ENCODE results near the gene E2F1.
A peak's percentile ranks its signal among the peaks of the same experiment; 100 is the strongest.
"Not testable (repeated sequence)": the region's sequence is repeated elsewhere in the genome, so short reads cannot be mapped to it uniquely, and the experiment has no call there.

Gene E2F1

GRCh38 chr20:33710681-33711445 is 24.7 kb upstream of the E2F1 start:
- no peak for DNase-seq

GRCh38 chr20:33709905-33710541 is 23.8 kb upstream of the E2F1 start:
- DNase-seq = no peak

GRCh38 chr20:33709398-33709797 is 23.2 kb upstream of the E2F1 start:
- no peak for DNase-seq

- DNase-seq = no peak
Observed at GRCh38 chr20:33707668-33708067, 21.5 kb upstream of the E2F1 start.

GRCh38 chr20:33704197-33704924 is 18.2 kb upstream of the E2F1 start:
- no peak for DNase-seq

- no peak for DNase-seq
Observed at GRCh38 chr20:33703498-33704137, 17.4 kb upstream of the E2F1 start.

- no peak for DNase-seq
Observed at GRCh38 chr20:33702861-33703260, 16.7 kb upstream of the E2F1 start.

- DNase-seq = no peak
Observed at GRCh38 chr20:33701629-33702450, 15.7 kb upstream of the E2F1 start.

- not testable (repeated sequence) for DNase-seq
Observed at GRCh38 chr20:33700696-33701441, 14.7 kb upstream of the E2F1 start.

- DNase-seq = not testable (repeated sequence)
Observed at GRCh38 chr20:33698966-33699365, 12.8 kb upstream of the E2F1 start.

- no peak for DNase-seq
Observed at GRCh38 chr20:33697129-33697528, 10.9 kb upstream of the E2F1 start.

GRCh38 chr20:33696448-33696847 is 10.3 kb upstream of the E2F1 start:
- DNase-seq = no peak

- DNase-seq = no peak
Observed at GRCh38 chr20:33694639-33695012, 8.4 kb upstream of the E2F1 start.

GRCh38 chr20:33693741-33694638 is 7.8 kb upstream of the E2F1 start:
- DNase-seq = no peak

- DNase-seq = no peak
Observed at GRCh38 chr20:33693289-33693688, 7.1 kb upstream of the E2F1 start.

- DNase-seq = peak in 2 of 4 experiments; percentile 37 to 47
Observed at GRCh38 chr20:33689973-33690372, 3.8 kb upstream of the E2F1 start.

- no peak for DNase-seq
Observed at GRCh38 chr20:33689493-33689892, 3.3 kb upstream of the E2F1 start.

GRCh38 chr20:33688938-33689424 is 2.8 kb upstream of the E2F1 start:
- no peak for DNase-seq

GRCh38 chr20:33687993-33688937 is 2.1 kb upstream of the E2F1 start:
- no peak for DNase-seq

Data from activated naive CD4-positive, alpha-beta T cell (primary cell).